Activated T-cell treated with anti-CD3 and anti-CD28 coated beads, Interleukin-2, amount 50 U/mL, for 72 hours (primary cell): ENCODE results near the gene NKD2. TPM values are rescaled to one million over a fixed set of nuclear protein-coding genes. Genes with fewer than 3 reads are reported as not detected.

Experiments used
- ATAC-seq, 2 donors: fragments of 150-1000 bp; cut with Tn5 transposase; replicated peaks in 1 of 2; 2 replicates each; pipeline ENCODE4 v1.10.0; 2021; ENCODE audit warnings: moderate library complexity in 2 of 2, mild to moderate bottlenecking in 1 of 2
- DNase-seq, 2 donors: peaks; one replicate each; pipeline ENCODE4 v3.0.0; 2021 to 2022; ENCODE audit warnings: mixed read lengths in 1 of 2
- H3K27ac Mint-ChIP-seq: one replicate; pipeline ENCODE4 v1.8.0; 2022; ENCODE audit warnings: mild to moderate bottlenecking, moderate library complexity, mixed read lengths
- H3K27me3 Mint-ChIP-seq: one replicate; pipeline ENCODE4 v1.8.0; 2022; ENCODE audit warnings: low read depth, mixed read lengths
- H3K36me3 Mint-ChIP-seq, 2 donors: one replicate each; pipeline ENCODE4 v1.8.0; 2022; ENCODE audit warnings: mixed read lengths in 2 of 2, mild to moderate bottlenecking in 1 of 2; ENCODE audit not compliant: insufficient read depth in 2 of 2
- H3K4me1 Mint-ChIP-seq: one replicate; pipeline ENCODE4 v1.8.0; 2022; ENCODE audit warnings: low read depth, mixed read lengths
- H3K4me3 Mint-ChIP-seq, 2 donors: one replicate each; pipeline ENCODE4 v1.8.0; 2022; ENCODE audit warnings: mild to moderate bottlenecking in 2 of 2, mixed read lengths in 2 of 2, moderate library complexity in 2 of 2
- H3K9me3 Mint-ChIP-seq, 2 donors: one replicate each; pipeline ENCODE4 v1.8.0; 2022; ENCODE audit warnings: mixed read lengths in 2 of 2
- total RNA-seq, 2 donors: library from RNA; stranded (reverse); gene quantifications; one replicate each; pipeline ENCODE4 v1.2.3, GENCODE V29; 2022

The NKD2 gene
- total RNA-seq, 2 donors from 2014 or later = 18.7 to 25.0 TPM

DNA sequence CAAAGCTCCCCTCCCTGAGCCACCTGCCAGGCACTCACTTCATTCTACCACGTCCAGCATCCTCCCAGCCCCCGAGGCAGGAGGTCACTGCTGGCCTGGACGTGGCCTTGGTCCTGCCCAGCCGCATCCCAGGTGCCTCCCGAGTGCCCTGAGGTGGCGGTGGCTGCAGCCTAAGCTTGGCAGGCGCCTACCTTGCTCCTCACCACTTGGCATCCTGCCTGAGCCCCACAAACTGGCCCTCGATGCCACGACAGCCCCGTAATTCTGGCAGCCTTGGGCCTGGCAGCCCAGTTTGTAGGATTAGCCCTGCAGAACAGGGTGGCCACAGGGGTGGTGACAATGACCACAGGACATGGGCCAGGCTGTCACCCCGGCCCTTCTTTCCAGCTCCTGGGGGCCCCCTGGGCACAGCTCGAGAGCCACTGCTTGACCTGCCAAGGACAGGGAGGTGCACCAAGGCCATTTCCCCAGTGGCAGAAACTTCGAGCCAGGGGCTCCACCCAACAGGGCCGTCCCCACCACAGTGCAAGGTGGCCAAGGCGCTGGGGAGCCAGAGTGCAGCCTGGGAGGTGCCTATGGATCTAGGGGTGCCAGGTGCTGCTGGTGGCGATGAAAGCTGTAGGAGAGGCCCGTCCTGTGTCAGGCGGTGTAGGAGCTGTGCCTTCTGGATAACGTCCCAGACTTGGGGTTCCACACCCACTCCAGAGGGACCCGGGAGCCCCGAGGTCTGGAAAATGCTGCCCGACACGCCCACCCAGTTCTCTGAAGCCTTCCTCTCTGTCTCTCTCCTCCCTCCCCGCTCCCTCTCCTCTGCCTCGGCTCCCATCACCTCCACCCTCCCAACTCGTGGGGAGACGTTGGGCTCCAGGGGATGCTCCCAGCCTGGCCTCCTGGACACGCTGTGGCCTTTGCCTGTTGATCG lies 18.4 kb downstream of the NKD2 start:
- Mint-ChIP-seq H3K27ac (no peak overlapping the region), H3K27me3 (no peaks in the 10 kb centered on the region), H3K9me3 (no peaks in the 10 kb centered on the region), H3K36me3 (no peaks in the 10 kb centered on the region), H3K4me1 (no peaks in the 10 kb centered on the region), H3K4me3 (no peak overlapping the region)
- ATAC-seq (no peak), DNase-seq (no peak)

- ATAC-seq = no peak
- Mint-ChIP-seq H3K9me3 (no peaks in the 10 kb centered on the region), H3K27ac (no peak overlapping the region), H3K27me3 (no peaks in the 10 kb centered on the region), H3K36me3 (no peaks in the 10 kb centered on the region), H3K4me3 (no peak overlapping the region), H3K4me1 (no peaks in the 10 kb centered on the region)
- no peak for DNase-seq
These were observed 19.2 kb downstream of the NKD2 start for GRCh38 chr5:1027631-1028441.

GRCh38 chr5:1028481-1029281 lies 20.1 kb downstream of the NKD2 start:
- Mint-ChIP-seq H3K4me3 (no peak overlapping the region), H3K36me3 (no peaks in the 10 kb centered on the region), H3K27ac (no peak overlapping the region), H3K4me1 (no peaks in the 10 kb centered on the region), H3K9me3 (no peaks in the 10 kb centered on the region), H3K27me3 (no peaks in the 10 kb centered on the region)
- no peak for DNase-seq
- no peak for ATAC-seq

GRCh38 chr5:1029282-1029944 lies 20.8 kb downstream of the NKD2 start:
- Mint-ChIP-seq H3K27me3 (no peaks in the 10 kb centered on the region), H3K36me3 (no peaks in the 10 kb centered on the region), H3K9me3 (no peaks in the 10 kb centered on the region), H3K4me3 (no peak overlapping the region), H3K27ac (no peak overlapping the region), H3K4me1 (no peaks in the 10 kb centered on the region)
- DNase-seq (no peak), ATAC-seq (no peak)

GRCh38 chr5:1029945-1030625 lies 21.5 kb downstream of the NKD2 start:
- no peaks in the 10 kb centered on the region for H3K4me1 Mint-ChIP-seq
- ATAC-seq (no peak), DNase-seq (no peak)

GRCh38 chr5:1030801-1031271 lies 22.2 kb downstream of the NKD2 start:
- DNase-seq = no peak
- Mint-ChIP-seq H3K27ac (no peak overlapping the region), H3K36me3 (peaks cover 0 to 2% of the 10 kb centered on the region in 2 donors), H3K27me3 (peaks cover 7% of the 10 kb centered on the region), H3K4me3 (no peak overlapping the region), H3K4me1 (no peaks in the 10 kb centered on the region), H3K9me3 (peaks cover 0 to 4% of the 10 kb centered on the region in 2 donors)
- ATAC-seq = no peak

More at GRCh38 chr5:1029945-1030625, 21.5 kb downstream of the NKD2 start:
- Mint-ChIP-seq H3K27me3 (peaks cover 5% of the 10 kb centered on the region), H3K9me3 (peaks cover 0 to 3% of the 10 kb centered on the region in 2 donors), H3K4me3 (no peak overlapping the region), H3K36me3 (peaks cover 0 to 1% of the 10 kb centered on the region in 2 donors), H3K27ac (no peak overlapping the region)

GRCh38 chr5:1031306-1031959 lies 22.8 kb downstream of the NKD2 start:
- Mint-ChIP-seq H3K27me3 (peaks cover 7% of the 10 kb centered on the region), H3K27ac (no peak overlapping the region), H3K36me3 (peaks cover 0 to 2% of the 10 kb centered on the region in 2 donors), H3K9me3 (peaks cover 0 to 4% of the 10 kb centered on the region in 2 donors), H3K4me1 (no peaks in the 10 kb centered on the region), H3K4me3 (no peak overlapping the region)
- ATAC-seq (no peak), DNase-seq (no peak)

DNA sequence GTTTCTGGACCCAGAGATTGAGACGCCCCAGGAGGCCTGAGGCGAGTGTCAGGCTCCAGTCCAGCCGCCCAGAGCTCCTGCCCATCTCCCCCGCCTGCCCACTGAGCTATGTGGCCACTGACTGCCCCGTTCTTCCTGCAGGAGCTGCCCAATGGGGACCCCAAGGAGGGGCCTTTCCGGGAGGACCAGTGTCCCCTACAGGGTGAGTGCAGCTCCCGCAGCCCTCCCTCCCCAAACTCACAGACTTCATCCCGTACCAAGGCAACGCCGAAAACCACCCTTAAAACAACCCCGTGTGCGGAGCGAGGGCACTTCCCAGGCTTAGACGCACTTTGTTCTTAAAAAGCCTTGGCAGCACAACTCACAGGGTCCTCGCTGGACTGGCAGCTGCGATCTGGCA lies 23.4 kb downstream of the NKD2 start:
- peaks cover 7% of the 10 kb centered on the region for H3K27me3 Mint-ChIP-seq
- H3K27ac Mint-ChIP-seq = no peak overlapping the region
- H3K9me3 Mint-ChIP-seq = peaks cover 0 to 4% of the 10 kb centered on the region in 2 donors
- no peak overlapping the region for H3K4me3 Mint-ChIP-seq
- DNase-seq (no peak), ATAC-seq (no peak)
- peaks cover 0 to 2% of the 10 kb centered on the region in 2 donors for H3K36me3 Mint-ChIP-seq
- no peaks in the 10 kb centered on the region for H3K4me1 Mint-ChIP-seq

DNA sequence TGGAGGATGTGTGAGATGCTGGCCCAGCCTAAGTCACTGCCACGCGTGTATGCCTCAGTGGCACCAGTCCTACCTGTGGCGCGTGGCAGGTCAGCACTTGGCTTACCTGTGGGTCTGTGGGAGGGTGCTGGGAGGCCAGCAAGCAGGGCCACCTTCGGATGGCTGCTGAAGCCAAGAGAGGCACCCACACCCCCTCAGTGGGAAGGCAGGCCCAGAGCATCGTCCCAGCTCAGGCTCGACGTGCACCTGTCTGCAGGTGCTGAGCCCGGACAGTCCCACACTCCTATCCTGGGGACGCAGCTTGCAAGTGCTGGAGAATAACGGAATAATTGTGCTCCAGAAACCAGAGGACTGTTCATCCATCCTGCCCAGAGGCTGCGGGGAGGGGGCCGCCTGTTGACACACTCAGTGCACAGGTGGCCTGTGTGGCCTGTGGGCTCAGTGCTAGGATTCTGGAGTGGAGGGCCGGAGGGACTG lies 24.0 kb downstream of the NKD2 start:
- ATAC-seq (no peak), DNase-seq (no peak)
- Mint-ChIP-seq H3K36me3 (peaks cover 0 to 2% of the 10 kb centered on the region in 2 donors), H3K9me3 (peaks cover 0 to 4% of the 10 kb centered on the region in 2 donors), H3K27me3 (peaks cover 7% of the 10 kb centered on the region), H3K4me3 (no peak overlapping the region), H3K27ac (no peak overlapping the region), H3K4me1 (no peaks in the 10 kb centered on the region)

DNA sequence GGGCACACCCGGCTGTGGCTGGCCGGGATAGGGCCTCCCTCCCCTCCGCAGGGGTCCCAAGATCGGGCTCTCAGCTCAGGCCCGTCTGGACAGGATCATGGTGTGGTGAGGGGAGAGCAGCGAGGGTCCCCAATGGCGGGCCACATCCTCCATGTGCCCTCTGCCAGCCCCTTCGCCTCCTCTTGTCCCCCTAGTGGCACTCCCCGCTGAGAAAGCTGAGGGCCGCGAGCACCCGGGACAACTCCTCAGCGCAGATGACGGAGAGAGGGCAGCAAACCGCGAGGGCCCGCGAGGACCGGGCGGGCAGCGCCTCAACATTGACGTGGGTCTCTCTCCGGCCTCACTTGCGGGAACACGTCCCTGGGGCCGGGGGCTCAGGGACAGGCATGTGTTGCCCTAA lies 24.6 kb downstream of the NKD2 start:
- DNase-seq (no peak), ATAC-seq (no peak)
- peaks cover 0 to 2% of the 10 kb centered on the region in 2 donors for H3K36me3 Mint-ChIP-seq
- H3K4me3 Mint-ChIP-seq = no peak overlapping the region
- no peaks in the 10 kb centered on the region for H3K4me1 Mint-ChIP-seq
- H3K27me3 Mint-ChIP-seq = peaks cover 7% of the 10 kb centered on the region
- H3K27ac Mint-ChIP-seq = no peak overlapping the region
- peaks cover 0 to 4% of the 10 kb centered on the region in 2 donors for H3K9me3 Mint-ChIP-seq

DNA sequence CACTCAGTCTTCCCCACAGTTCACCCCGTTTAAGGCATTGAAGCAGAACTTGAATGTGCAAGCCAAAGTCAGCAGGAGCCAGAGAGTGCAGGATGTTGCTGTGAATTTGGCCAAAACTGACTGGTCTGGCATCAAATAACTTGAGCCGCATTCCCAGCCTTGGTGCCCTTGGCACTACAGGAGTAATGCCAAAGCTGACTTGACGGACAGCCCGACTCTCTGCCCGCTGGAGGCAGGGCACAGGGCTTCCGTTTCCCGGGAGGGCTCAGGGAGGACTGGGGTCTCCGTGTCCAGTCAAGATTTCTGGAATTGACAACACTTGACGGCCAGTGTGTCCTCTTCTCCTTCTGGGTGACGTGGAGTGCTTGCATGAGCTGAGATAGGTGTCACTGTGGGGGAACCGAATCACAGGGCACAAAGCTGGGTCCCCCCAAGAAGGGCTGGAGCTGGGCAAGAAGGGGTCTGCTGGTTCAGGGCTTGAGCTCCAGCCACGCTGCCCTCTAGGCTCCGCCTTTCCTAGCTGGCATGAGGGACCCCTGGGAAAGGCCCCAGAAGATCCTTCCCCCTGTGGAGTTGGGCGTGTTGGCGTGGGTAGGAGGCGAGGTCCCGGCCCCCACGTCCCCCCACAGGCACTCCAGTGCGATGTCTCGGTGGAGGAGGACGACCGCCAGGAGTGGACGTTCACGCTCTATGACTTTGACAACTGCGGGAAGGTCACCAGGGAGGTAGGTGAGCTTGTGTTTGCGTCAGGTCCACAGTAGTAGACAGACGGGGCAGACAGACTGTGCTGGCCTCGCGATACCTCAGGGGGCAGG lies 25.2 kb downstream of the NKD2 start:
- Mint-ChIP-seq H3K4me3 (no peak overlapping the region), H3K36me3 (peaks cover 0 to 2% of the 10 kb centered on the region in 2 donors), H3K27me3 (peaks cover 7% of the 10 kb centered on the region), H3K9me3 (peaks cover 0 to 4% of the 10 kb centered on the region in 2 donors), H3K4me1 (no peaks in the 10 kb centered on the region), H3K27ac (no peak overlapping the region)
- ATAC-seq (no peak), DNase-seq (no peak)
